Measurements from ENCODE around the gene GRIK1.

The GRIK1 gene

GRCh38 chr21:29725025-29725736, 214.6 kb downstream of the GRIK1 start:
- in situ Hi-C loops (cut with MboI; ENCODE audit: low sequenced_read_pairs): no loop called here

- in situ Hi-C loops (cut with MboI; ENCODE audit: low sequenced_read_pairs): no loop called here
Measured at GRCh38 chr21:29721964-29722363, 217.8 kb downstream of the GRIK1 start.

DNA sequence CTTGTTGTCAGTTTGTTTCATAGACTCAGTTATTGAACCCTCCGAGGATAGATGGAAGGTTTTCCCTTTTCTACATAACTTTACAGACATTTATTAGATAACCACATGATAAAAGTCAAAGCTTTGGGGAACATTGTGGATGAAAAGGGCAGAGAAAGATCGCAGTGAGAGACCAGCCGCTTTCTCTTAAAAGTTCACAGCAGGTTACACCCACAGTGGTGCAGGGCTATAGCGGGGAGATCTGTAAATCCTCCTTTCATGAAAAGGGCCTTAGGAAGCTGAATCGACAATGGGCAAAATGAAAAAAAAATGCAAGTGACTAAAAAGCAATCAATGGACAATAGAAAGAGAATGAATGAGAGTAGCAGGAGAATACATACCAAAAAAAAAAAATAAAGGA, 218.6 kb downstream of the GRIK1 start:
- in situ Hi-C loops (cut with MboI; ENCODE audit: low sequenced_read_pairs): no loop called here

DNA sequence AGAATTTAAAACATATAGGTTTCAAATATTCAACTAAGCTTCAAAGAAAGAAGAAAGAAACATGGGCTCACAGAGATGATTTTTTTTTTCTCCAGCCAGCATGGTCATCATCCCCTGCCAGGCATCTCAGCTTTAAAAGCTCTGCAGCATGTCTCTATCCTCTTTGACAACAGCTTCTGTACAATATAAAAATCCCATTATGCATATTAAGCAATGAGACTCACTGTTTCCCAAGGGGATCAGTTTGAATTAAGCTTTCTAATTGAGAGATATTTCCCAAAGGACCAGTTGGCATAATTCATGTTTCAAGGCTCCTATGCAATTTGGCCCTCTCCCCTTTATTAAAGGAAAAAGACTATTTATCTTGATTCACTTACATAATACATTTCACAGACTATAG, 220.3 kb downstream of the GRIK1 start:
- in situ Hi-C loops (cut with MboI; ENCODE audit: low sequenced_read_pairs): no loop called here

GRCh38 chr21:29718081-29718815, 221.5 kb downstream of the GRIK1 start:
- in situ Hi-C loops (cut with MboI; ENCODE audit: low sequenced_read_pairs): no loop called here

- in situ Hi-C loops (cut with MboI; ENCODE audit: low sequenced_read_pairs): no loop called here
Measured at GRCh38 chr21:29717659-29718058, 222.1 kb downstream of the GRIK1 start.

DNA sequence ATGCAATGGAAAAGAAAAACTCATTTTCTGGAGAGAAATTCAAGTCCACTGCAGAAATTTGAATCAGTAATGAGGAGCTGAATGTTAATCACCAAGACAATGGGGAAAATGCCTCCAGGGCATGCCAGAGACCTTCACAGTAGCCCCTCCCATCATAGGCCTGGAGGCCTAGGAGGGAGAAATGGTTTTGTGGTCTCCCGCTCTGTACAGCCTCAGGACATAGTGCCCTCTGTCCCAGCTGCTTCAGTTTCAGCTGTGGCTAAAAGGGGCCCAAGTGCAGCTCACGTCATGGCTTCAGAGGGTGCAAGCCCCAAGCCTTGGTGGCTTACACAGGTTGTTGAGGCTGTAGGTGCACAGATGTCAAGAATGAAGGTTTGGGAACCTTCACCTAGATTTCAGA, 223.0 kb downstream of the GRIK1 start:
- in situ Hi-C loops (cut with MboI; ENCODE audit: low sequenced_read_pairs): no loop called here

- in situ Hi-C loops (cut with MboI; ENCODE audit: low sequenced_read_pairs): no loop called here
Measured at GRCh38 chr21:29715089-29715488, 224.7 kb downstream of the GRIK1 start.

GRCh38 chr21:29712818-29713217, 227.0 kb downstream of the GRIK1 start:
- in situ Hi-C loops (cut with MboI; ENCODE audit: low sequenced_read_pairs): no loop called here

GRCh38 chr21:29711236-29711635, 228.6 kb downstream of the GRIK1 start:
- in situ Hi-C loops (cut with MboI; ENCODE audit: low sequenced_read_pairs): no loop called here

GRCh38 chr21:29710498-29710897, 229.3 kb downstream of the GRIK1 start:
- in situ Hi-C loops (cut with MboI; ENCODE audit: low sequenced_read_pairs): no loop called here

GRCh38 chr21:29708401-29708800, 231.4 kb downstream of the GRIK1 start:
- in situ Hi-C loops (cut with MboI; ENCODE audit: low sequenced_read_pairs): no loop called here

GRCh38 chr21:29704719-29705118, 235.1 kb downstream of the GRIK1 start:
- in situ Hi-C loops (cut with MboI; ENCODE audit: low sequenced_read_pairs): no loop called here

- in situ Hi-C loops (cut with MboI; ENCODE audit: low sequenced_read_pairs): no loop called here
Measured at GRCh38 chr21:29701676-29702075, 238.1 kb downstream of the GRIK1 start.

GRCh38 chr21:29697555-29698193, 242.1 kb downstream of the GRIK1 start:
- in situ Hi-C loops (cut with MboI; ENCODE audit: low sequenced_read_pairs): no loop called here

DNA sequence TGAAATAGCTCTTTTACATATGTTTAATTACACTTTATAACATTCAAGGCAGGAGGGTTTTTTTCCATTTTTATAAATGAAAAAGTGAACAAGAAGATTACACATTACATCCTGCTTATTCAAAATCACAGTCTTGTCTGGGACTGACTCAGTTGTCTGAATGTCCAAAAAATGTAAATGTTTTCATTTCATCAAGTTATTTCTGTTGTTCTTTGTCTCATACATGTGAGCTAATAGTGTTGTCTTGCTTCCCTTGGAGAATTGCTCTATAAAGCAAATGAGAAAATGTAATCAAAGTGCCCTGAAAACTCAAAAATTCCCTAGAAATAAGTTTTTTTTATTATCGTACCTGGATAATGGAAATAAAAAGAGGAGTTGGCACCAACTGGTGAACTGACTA, 242.9 kb downstream of the GRIK1 start:
- in situ Hi-C loops (cut with MboI; ENCODE audit: low sequenced_read_pairs): no loop called here

DNA sequence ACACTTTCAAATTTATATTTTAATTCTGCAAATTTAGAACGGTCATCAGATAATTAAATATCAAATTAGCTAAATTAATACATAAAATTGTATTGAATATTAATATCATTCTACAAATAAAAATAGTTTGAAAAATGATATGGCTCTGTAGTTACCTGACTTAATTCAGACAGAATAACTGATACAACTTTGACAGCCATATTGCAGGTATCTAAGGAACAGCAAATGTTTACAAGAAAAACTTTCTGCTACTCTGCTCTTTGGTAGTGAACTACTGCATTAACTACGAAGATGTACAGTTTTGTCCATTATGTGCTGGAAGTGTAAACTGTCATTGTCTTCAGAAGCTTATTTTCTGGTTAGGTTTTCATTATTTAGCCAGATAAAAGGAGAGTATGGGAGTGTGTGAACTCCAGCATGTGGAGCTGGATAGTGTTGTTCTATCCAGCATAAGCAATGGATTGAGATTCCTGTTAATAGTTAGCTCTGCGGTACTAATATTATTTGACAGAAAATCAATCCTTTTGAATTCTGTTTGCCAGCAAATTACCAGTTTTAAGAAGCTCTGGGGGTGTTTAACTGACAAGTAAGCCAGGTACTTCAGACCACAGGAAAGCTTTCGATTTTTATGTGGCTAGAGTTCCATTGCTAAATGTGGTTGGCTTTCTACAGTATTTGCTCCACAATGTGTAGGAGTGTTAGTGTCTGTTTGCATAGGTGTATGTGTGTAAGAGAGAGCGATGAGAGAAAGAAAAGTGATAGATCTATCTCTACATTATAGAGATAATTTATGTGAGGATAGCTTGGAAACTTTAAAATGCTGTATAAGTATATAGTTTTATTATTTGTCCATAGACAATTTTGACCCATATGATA, 247.9 kb downstream of the GRIK1 start:
- in situ Hi-C loops (cut with MboI; ENCODE audit: low sequenced_read_pairs): no loop called here

GRCh38 chr21:29689753-29690152, 250.0 kb downstream of the GRIK1 start:
- in situ Hi-C loops (cut with MboI; ENCODE audit: low sequenced_read_pairs): no loop called here

DNA sequence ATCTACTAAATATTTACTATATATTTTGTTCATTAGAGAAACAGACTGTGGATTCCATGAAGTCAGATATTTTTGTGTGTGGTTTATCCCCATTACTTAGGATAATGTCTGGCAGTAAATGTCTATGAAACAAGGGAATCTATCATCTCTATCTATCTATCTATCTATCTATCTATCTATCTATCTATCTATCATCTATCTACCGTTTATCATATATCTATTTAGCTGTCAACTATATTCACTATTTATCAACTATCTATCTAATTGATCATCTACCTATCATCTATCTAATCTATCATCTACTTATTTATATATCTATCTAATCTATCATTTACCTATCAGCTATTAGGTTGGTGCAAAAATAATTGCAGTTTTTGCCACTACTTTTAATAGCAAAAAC, 255.7 kb downstream of the GRIK1 start:
- in situ Hi-C loops (cut with MboI; ENCODE audit: low sequenced_read_pairs): no loop called here

GRCh38 chr21:29682800-29683199, 257.0 kb downstream of the GRIK1 start:
- in situ Hi-C loops (cut with MboI; ENCODE audit: low sequenced_read_pairs): no loop called here

- in situ Hi-C loops (cut with MboI; ENCODE audit: low sequenced_read_pairs): no loop called here
Measured at GRCh38 chr21:29680273-29680672, 259.5 kb downstream of the GRIK1 start.
